Measurements from ENCODE around the gene CLEC20A. TPM values are rescaled to one million over a fixed set of nuclear protein-coding genes. Genes with fewer than 3 reads are reported as not detected.
A peak's percentile ranks its signal among the peaks of the same experiment; 100 is the strongest.

CLEC20A gene
- total and polyA plus RNA-seq, 2 of the 8 experiments (the other 6 are each of a cell fraction or from before 2014, with no cell fraction given): not detected

GRCh38 chr1:178529364-178530036, 32.7 kb upstream of the CLEC20A start:
- ChIA-PET POLR2A (ENCODE audit: partially characterized antibody) (interaction anchor here (0.8 kb wide), 1 partner anchor 9 kb away, joined by 3 read pairs; no protein-coding TSS in a partner anchor), CTCF (ENCODE audit: partially characterized antibody) (interaction anchor here (0.6 to 16.8 kb wide), 20 partner anchors 10 to 549 kb away, joined by 3 to 238 read pairs (median 4); partner anchors contain the start of gene TEX35)
- no peaks in the 10 kb centered on the region for H3K23me2 ChIP-seq (ENCODE audit: low read depth, low read length)
- no peak overlapping the region for H4K8ac ChIP-seq (ENCODE audit: extremely low read depth, insufficient read depth, low read length)
- H4K5ac ChIP-seq (ENCODE audit: insufficient read length, low read depth, low read length): no peak overlapping the region
- H3K4me2 ChIP-seq (ENCODE audit: insufficient read depth in 1 of 2, low read depth in 2 of 2, low read length in 2 of 2): no peak overlapping the region
- H3K56ac ChIP-seq (replicated peaks; ENCODE audit: insufficient read length, low read depth, low read length): no peak overlapping the region
- no peak overlapping the region for H3K4ac ChIP-seq (replicated peaks; ENCODE audit: insufficient read length, low read depth, low read length)
- no peak overlapping the region for H2BK20ac ChIP-seq (ENCODE audit: low read length)
- FAIRE-seq (no peak), DNase-seq (ENCODE audit: low read depth in 1 of 2, low spot score in 2 of 2) (no peak)
- no peak overlapping the region for H3K4me3 ChIP-seq (ENCODE audit: extremely low read depth in 1 of 4, insufficient read depth in 2 of 4, low read depth in 3 of 4, low read length in 4 of 4)
- no peak overlapping the region for H2BK12ac ChIP-seq (ENCODE audit: low read depth, low read length)
- no peak overlapping the region for H2AFZ ChIP-seq (ENCODE audit: low read length)
- no peak overlapping the region for H3K27ac ChIP-seq (ENCODE audit: low read depth, low read length)
- no peak overlapping the region for H2AK5ac ChIP-seq (ENCODE audit: low read depth, low read length)
- peaks cover 0 to 2% (median under 1%) of the 10 kb centered on the region in 4 experiments; a peak in 1 of 7 replicates for H3K4me1 ChIP-seq (replicated peaks in 1 of 4; ENCODE audit: control insufficient read depth in 3 of 4, insufficient read depth in 4 of 4, low read length in 3 of 4)
- H3K23ac ChIP-seq (ENCODE audit: insufficient read length): no peak overlapping the region
- H4K20me1 ChIP-seq (replicated peaks in 1 of 2; ENCODE audit: control insufficient read depth in 1 of 2, insufficient read depth in 2 of 2, low read length in 2 of 2): no peaks in the 10 kb centered on the region
- no peak overlapping the region for H2BK15ac ChIP-seq (ENCODE audit: low read length)
- H4K91ac ChIP-seq (replicated peaks; ENCODE audit: insufficient read length, low read length): no peak overlapping the region
- no peaks in the 10 kb centered on the region for H3K9me3 ChIP-seq (ENCODE audit: insufficient read depth in 2 of 2, low read depth in 1 of 2, low read length in 1 of 2)
- H3K27me3 ChIP-seq (replicated peaks in 1 of 4; ENCODE audit: control insufficient read depth in 3 of 4, extremely low read depth in 1 of 4, insufficient read depth in 3 of 4, low read length in 3 of 4): no peaks in the 10 kb centered on the region
- H3K36me3 ChIP-seq (ENCODE audit: control insufficient read depth in 2 of 4, insufficient read depth in 4 of 4, low read length in 3 of 4): no peaks in the 10 kb centered on the region
- H3K14ac ChIP-seq (ENCODE audit: insufficient read length): no peak overlapping the region
- H3K79me1 ChIP-seq (ENCODE audit: low read depth, low read length): no peaks in the 10 kb centered on the region
- H3K9ac ChIP-seq (replicated peaks in 1 of 4; ENCODE audit: extremely low read depth in 1 of 4, low read depth in 3 of 4, low read length in 3 of 4): no peak overlapping the region
- H2BK120ac ChIP-seq (replicated peaks; ENCODE audit: low read depth, low read length): no peak overlapping the region
- H3K18ac ChIP-seq (ENCODE audit: extremely low read depth, low read length): no peak overlapping the region
- no peak overlapping the region for H2BK5ac ChIP-seq (ENCODE audit: low read depth, low read length)
- WGBS, 2 experiments (ENCODE audit: extremely low coverage in 1 of 2, insufficient coverage in 1 of 2, insufficient read length in 1 of 2, insufficient replicate concordance in 2 of 2, low coverage in 1 of 2, low lambda C conversion rate in 2 of 2, missing lambda C conversion rate in 1 of 2): 84% methylated on average over 8 of the region's 8 CpGs; no CpG with 5 or more reads in 1 of the 2 experiments
- H3K79me2 ChIP-seq (ENCODE audit: control insufficient read depth in 1 of 2, insufficient read depth in 2 of 2, low read length in 2 of 2): no peaks in the 10 kb centered on the region
- TF ChIP-seq RAD21 (IDR thresholded peaks at IDR 0.05 in 1 of 2, conservative IDR thresholded peaks at IDR 0.05 in 1 of 2; ENCODE audit: low read depth in 2 of 2, low read length in 2 of 2) (peak; percentile 63 to 71), MAFK (IDR thresholded peaks at IDR 0.05; ENCODE audit: low read depth, low read length) (no peak)
- TF ChIP-seq, protein P1, sequence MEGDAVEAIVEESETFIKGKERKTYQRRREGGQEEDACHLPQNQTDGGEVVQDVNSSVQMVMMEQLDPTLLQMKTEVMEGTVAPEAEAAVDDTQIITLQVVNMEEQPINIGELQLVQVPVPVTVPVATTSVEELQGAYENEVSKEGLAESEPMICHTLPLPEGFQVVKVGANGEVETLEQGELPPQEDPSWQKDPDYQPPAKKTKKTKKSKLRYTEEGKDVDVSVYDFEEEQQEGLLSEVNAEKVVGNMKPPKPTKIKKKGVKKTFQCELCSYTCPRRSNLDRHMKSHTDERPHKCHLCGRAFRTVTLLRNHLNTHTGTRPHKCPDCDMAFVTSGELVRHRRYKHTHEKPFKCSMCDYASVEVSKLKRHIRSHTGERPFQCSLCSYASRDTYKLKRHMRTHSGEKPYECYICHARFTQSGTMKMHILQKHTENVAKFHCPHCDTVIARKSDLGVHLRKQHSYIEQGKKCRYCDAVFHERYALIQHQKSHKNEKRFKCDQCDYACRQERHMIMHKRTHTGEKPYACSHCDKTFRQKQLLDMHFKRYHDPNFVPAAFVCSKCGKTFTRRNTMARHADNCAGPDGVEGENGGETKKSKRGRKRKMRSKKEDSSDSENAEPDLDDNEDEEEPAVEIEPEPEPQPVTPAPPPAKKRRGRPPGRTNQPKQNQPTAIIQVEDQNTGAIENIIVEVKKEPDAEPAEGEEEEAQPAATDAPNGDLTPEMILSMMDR (IDR thresholded peaks at IDR 0.05; ENCODE audit: control extremely low read depth in 1 of 3, insufficient read depth in 1 of 3, low read depth in 1 of 3, low read length in 3 of 3): peak; percentile 34 to 58 (median 40)

Data from H1 (cell line).